GM12864 (cell line): Measurements from ENCODE around the gene TMEM184B.

ENCODE experiments used
- DNase-seq: peaks from one replicate; pipeline ENCODE4 v3.0.0-alpha.2; 2011; ENCODE audit warnings: low read depth
- H3K4me3 ChIP-seq: 2 replicates; pipeline ENCODE4 v1.5.1; 2011; ENCODE audit warnings: mild to moderate bottlenecking, low read depth, low read length, control low read depth
- TF ChIP-seq, protein P1 (sequence below): IDR thresholded peaks from 2 replicates; pipeline ENCODE4 v1.5.1; 2011; ENCODE audit warnings: low read depth, mild to moderate bottlenecking, moderate library complexity, low read length, control low read depth, inconsistent platforms; ENCODE audit errors: missing control alignments

The TMEM184B gene

DNA sequence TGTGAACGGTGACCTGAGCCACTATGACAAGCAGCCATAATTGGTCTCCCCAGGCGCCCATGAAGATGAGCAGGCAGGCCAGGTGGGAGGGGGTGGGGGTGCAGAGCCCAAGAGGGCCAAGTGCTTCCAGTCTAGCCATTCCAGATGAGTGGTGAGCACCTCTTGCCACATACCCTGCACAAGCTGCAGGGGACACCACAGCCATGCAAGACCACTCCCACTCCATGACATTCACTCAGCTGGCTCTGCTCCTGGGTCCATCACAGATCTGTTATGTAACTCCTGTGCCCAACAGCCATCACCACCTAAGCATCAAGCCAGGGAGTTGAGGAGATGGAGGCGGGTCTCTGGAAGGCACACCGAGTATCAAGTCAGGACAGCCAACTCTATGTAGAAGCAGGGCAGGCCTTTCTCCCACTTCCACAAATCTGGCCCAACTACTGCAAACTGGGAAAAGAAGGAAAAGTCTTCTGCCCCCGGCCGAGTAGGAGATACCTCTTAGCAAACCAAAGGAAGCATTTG is 8.4 kb downstream of the TMEM184B start:
- H3K4me3 ChIP-seq = no peak overlapping the region
- TF ChIP-seq, protein P1, sequence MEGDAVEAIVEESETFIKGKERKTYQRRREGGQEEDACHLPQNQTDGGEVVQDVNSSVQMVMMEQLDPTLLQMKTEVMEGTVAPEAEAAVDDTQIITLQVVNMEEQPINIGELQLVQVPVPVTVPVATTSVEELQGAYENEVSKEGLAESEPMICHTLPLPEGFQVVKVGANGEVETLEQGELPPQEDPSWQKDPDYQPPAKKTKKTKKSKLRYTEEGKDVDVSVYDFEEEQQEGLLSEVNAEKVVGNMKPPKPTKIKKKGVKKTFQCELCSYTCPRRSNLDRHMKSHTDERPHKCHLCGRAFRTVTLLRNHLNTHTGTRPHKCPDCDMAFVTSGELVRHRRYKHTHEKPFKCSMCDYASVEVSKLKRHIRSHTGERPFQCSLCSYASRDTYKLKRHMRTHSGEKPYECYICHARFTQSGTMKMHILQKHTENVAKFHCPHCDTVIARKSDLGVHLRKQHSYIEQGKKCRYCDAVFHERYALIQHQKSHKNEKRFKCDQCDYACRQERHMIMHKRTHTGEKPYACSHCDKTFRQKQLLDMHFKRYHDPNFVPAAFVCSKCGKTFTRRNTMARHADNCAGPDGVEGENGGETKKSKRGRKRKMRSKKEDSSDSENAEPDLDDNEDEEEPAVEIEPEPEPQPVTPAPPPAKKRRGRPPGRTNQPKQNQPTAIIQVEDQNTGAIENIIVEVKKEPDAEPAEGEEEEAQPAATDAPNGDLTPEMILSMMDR = no peak
- DNase-seq = no peak

GRCh38 chr22:38262051-38262795 is 10.6 kb downstream of the TMEM184B start:
- TF ChIP-seq, protein P1 = peak; percentile 87
- H3K4me3 ChIP-seq = no peak overlapping the region
- no peak for DNase-seq

DNA sequence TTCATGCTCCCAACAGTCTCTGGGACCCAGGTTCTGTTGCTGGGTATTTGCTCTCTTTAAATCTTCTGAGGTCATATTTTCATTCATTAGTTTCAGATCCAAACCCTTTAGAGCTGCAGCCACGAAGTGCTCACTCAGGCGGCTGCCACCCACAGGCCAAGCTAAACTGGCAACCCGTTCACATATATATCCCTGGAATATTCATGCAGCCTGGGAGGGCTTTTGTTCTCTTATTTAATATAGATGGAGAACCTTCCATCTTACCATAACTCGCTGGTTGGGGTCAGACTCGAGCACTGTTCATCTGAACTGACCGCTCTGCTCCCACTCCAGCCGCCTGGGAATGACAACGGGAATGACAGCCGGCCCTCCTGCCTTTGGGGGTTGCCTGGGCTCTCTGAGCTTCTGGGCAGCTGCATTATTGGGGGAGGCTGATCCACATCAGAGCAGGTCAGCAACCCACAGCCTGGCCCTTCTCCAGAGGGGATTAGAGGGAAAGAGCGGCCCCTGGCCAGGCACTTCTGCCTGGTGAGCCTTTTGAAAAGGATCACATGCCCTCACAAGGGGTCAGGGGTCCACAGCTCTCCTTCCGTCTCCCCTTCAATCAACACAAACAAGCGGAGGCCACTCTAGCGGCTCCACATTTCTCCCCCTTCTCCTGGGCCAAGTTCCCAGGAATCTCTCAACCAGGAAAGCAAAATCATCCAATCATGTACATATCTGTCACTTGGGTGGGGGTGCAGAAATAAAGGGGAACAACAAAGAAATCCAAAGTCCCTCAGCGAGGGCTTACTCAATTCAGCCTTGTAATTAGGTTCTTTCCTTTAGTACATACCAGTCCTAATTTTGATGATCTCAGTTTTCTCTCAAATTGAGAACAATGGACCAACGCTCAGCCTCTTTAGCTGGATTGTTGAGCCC is 11.8 kb downstream of the TMEM184B start:
- no peak overlapping the region for H3K4me3 ChIP-seq
- TF ChIP-seq, protein P1 = peak; percentile 19
- DNase-seq = no peak

DNA sequence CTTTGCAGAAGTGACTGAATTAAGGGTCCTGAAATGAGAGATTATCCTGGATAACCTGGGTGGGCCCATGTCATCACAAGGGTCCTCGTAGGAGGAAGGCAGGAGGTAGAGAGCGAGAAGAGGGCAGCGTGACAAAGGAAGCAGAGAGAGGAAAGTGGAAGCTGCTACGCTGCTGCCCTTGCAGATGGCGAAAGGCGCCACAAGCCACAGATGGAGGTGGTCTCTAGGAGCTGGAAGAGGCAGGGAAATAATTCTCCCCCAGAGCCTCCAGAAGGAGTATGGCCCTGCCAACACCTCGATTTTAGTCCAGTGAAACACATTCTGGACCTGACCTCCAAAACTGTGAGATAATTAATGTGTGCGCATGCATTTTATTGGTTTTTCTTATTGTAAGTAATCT is 13.4 kb downstream of the TMEM184B start:
- DNase-seq = no peak
- TF ChIP-seq, protein P1 = no peak
- H3K4me3 ChIP-seq = no peak overlapping the region

- H3K4me3 ChIP-seq = no peak overlapping the region
- TF ChIP-seq, protein P1 = no peak
- no peak for DNase-seq
These were observed 13.9 kb downstream of the TMEM184B start for GRCh38 chr22:38258895-38259294.

DNA sequence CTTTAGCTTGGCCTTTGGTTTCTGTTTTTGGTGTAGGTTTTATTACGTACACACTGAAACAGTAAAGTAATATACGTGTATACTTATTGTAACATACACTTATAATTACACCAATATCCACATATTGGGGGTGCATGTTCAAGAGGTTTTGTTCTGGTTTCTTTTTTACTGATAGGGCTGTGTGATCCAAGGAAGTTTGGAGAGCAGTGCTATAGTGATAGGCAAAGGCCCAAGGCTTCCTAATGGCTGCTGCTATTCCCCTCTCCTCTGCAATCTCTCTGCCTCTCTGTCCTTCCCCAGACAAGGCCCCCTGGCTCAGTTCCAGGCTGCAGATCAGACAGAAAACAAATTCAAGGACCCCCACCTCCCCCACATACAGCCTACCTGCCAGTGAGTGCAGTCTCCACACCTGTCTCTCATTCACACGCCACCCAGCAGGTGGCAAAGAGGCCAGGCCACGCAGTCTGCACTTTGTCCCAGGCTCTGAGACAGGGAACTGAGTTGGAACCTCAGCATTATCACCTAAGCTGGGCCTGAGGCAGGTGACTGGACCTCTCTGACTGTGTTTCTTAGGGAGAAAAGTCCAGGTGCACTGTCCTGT is 15.1 kb downstream of the TMEM184B start:
- DNase-seq = no peak
- TF ChIP-seq, protein P1 = no peak
- H3K4me3 ChIP-seq = no peak overlapping the region
